T47D (cell line): ENCODE data around the gene ZYX.

Source experiments
- DNase-seq, 2 experiments: peaks; one replicate each; pipeline versions ENCODE4 v3.0.0 to v3.0.0-alpha.2; 2011 to 2012; ENCODE audit warnings: low read depth in 1 of 2, low spot score in 1 of 2
- JUND ChIP-seq: IDR thresholded peaks from 2 replicates; pipeline ENCODE4 v1.6.1; 2012; ENCODE audit warnings: low read depth
- in situ Hi-C: cut with HindIII; loops from 2 replicates; pipeline ENCODE4 v1.10.0; 2016; ENCODE audit warnings: low sequenced_read_pairs, low pct_unique_long_range_greater_than_20kb

ZYX gene, protein sequence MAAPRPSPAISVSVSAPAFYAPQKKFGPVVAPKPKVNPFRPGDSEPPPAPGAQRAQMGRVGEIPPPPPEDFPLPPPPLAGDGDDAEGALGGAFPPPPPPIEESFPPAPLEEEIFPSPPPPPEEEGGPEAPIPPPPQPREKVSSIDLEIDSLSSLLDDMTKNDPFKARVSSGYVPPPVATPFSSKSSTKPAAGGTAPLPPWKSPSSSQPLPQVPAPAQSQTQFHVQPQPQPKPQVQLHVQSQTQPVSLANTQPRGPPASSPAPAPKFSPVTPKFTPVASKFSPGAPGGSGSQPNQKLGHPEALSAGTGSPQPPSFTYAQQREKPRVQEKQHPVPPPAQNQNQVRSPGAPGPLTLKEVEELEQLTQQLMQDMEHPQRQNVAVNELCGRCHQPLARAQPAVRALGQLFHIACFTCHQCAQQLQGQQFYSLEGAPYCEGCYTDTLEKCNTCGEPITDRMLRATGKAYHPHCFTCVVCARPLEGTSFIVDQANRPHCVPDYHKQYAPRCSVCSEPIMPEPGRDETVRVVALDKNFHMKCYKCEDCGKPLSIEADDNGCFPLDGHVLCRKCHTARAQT

GRCh38 chr7:143380646-143381426 is at the start of gene ZYX:
ZYX (plus strand) TSS chr7:143381345; CDS start chr7:143381572, 227 bp downstream.
- TF ChIP-seq JUND: no peak
- in situ Hi-C loops: no loop called here
- peak; percentile 86 to 87 for DNase-seq

- DNase-seq: no peak
- no peak for TF ChIP-seq JUND
- in situ Hi-C loops: no loop called here
These were observed 46.9 kb upstream of the ZYX start for GRCh38 chr7:143334244-143334643.

DNA sequence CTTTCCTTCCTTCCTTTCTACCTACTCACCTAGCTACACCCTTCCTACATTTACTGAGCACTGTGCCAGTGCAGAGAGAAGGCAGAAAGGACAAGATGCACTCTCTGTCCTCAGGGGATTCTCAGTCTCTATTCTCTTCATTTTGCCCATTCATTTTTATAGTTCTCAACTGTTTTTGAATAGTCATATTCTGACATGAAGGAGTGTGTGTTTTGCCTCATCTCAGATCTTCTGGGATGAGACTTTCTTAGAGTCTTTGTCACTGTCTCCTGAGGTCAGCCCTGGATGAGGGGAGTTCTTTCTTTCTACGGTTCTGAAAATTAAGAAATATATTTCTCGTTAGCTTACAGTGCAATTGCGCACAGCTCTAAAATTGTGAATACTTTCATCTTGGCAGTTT is 43.9 kb upstream of the ZYX start:
- TF ChIP-seq JUND: no peak

GRCh38 chr7:143341842-143342241 is 39.3 kb upstream of the ZYX start:
- TF ChIP-seq JUND: no peak
- no peak for DNase-seq
- in situ Hi-C loops: no loop called here

More for the DNA sequence above, 43.9 kb upstream of the ZYX start:
- no peak for DNase-seq
- in situ Hi-C loops: no loop called here

- in situ Hi-C loops: no loop called here
- TF ChIP-seq JUND: no peak
- DNase-seq: no peak
These were observed 37.5 kb upstream of the ZYX start for GRCh38 chr7:143343596-143343995.

- no peak for TF ChIP-seq JUND
- DNase-seq: no peak
- in situ Hi-C loops: no loop called here
These were observed 35.7 kb upstream of the ZYX start for GRCh38 chr7:143345428-143345900.

DNA sequence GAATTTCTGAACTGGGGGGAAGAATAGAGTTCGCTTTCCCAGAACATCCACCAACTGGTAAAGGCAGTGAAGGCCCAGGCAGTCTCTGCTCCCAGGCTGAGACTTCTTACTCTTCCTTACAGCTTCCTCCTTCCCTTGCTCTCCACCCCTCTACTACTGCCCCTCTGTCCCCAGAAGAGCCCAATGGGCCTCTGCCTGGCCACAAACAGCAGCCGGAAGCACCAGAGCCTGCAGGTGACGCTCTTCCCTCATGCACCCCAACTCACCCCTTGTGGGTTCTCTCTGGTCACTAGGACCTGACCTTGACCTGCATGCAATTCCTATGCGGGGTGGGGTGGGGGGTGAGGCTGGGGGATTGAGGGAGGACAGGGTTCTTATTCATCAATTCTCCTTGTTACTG is 35.1 kb upstream of the ZYX start:
- in situ Hi-C loops: no loop called here
- no peak for DNase-seq
- TF ChIP-seq JUND: no peak

GRCh38 chr7:143347950-143348349 is 33.2 kb upstream of the ZYX start:
- no peak for TF ChIP-seq JUND
- in situ Hi-C loops: no loop called here
- DNase-seq: no peak

GRCh38 chr7:143351060-143351459 is 30.1 kb upstream of the ZYX start:
- no peak for TF ChIP-seq JUND
- DNase-seq: no peak
- in situ Hi-C loops: no loop called here

GRCh38 chr7:143351574-143351973 is 29.6 kb upstream of the ZYX start:
- in situ Hi-C loops: no loop called here
- DNase-seq: no peak
- no peak for TF ChIP-seq JUND

GRCh38 chr7:143352531-143353002 is 28.6 kb upstream of the ZYX start:
- TF ChIP-seq JUND: no peak
- in situ Hi-C loops: no loop called here
- DNase-seq: no peak

- in situ Hi-C loops: no loop called here
- DNase-seq: no peak
These were observed 26.8 kb upstream of the ZYX start for GRCh38 chr7:143354376-143354775.

DNA sequence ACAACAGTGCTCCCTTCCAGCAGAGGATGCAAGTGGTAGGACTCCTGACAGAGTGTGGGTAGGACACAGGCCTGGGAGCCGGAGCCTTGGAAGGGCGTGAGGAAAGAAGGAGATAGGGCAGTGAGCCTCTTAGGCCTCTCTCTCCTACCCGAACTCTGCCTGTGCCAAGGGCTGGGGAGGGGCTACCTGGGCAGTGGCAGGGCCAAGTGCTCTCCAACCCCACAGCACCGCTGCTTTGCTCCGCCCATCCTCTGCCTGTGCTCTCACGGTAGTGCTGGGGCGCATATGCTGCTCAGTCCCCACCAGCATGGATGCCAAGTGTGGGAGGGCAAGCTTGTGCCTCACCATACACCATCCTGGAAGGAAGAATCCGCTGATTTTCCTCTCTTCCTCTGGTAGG is 26.2 kb upstream of the ZYX start:
- TF ChIP-seq JUND: no peak
- no peak for DNase-seq
- in situ Hi-C loops: no loop called here

More at GRCh38 chr7:143354376-143354775, 26.8 kb upstream of the ZYX start:
- no peak for TF ChIP-seq JUND
